ENCODE results near the gene CAPN10.

Gene CAPN10

DNA sequence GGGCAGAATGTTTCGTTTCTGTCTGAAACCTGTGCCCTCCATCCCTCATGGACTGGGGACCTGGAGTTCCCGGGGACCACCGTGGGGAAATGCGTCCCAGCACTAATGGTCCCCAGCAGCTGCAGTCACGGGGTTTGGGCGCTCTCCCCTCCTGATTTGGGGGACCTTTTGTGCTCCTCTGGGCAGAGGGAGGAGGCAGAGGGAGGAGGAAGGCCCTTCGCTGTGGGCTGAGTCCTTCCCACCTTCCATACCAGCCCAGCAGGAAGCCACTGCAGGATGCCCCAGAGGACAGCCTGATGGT is 41.9 kb downstream of the CAPN10 start:
- no peak overlapping the region for H2AFZ ChIP-seq (ENCODE audit: low read depth, low read length, severe bottlenecking)
- no peaks in the 10 kb centered on the region for H3K79me2 ChIP-seq (ENCODE audit: insufficient read depth, low read length)
- H3K9me3 ChIP-seq (ENCODE audit: insufficient read depth, low read length): no peaks in the 10 kb centered on the region
- H3K4me3 ChIP-seq (ENCODE audit: insufficient read depth, low read length, poor library complexity, severe bottlenecking): no peak overlapping the region
- no peaks in the 10 kb centered on the region for H3K27me3 ChIP-seq (ENCODE audit: low read length)
- TF ChIP-seq EZH2phosphoT487 (conservative IDR thresholded peaks at IDR 0.05; ENCODE audit: low read length): no peak
- TF ChIP-seq, protein P1, sequence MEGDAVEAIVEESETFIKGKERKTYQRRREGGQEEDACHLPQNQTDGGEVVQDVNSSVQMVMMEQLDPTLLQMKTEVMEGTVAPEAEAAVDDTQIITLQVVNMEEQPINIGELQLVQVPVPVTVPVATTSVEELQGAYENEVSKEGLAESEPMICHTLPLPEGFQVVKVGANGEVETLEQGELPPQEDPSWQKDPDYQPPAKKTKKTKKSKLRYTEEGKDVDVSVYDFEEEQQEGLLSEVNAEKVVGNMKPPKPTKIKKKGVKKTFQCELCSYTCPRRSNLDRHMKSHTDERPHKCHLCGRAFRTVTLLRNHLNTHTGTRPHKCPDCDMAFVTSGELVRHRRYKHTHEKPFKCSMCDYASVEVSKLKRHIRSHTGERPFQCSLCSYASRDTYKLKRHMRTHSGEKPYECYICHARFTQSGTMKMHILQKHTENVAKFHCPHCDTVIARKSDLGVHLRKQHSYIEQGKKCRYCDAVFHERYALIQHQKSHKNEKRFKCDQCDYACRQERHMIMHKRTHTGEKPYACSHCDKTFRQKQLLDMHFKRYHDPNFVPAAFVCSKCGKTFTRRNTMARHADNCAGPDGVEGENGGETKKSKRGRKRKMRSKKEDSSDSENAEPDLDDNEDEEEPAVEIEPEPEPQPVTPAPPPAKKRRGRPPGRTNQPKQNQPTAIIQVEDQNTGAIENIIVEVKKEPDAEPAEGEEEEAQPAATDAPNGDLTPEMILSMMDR (IDR thresholded peaks at IDR 0.05; ENCODE audit: insufficient read depth, low read length, poor library complexity, severe bottlenecking): no peak
- no peak overlapping the region for H3K9ac ChIP-seq (ENCODE audit: low read length)
- H3K4me2 ChIP-seq (ENCODE audit: low read depth, low read length, poor library complexity, severe bottlenecking): no peak overlapping the region
- no peaks in the 10 kb centered on the region for H4K20me1 ChIP-seq (ENCODE audit: low read depth, low read length)
- H3K27ac ChIP-seq (ENCODE audit: low read depth, low read length): no peak overlapping the region
- H3F3A ChIP-seq (ENCODE audit: insufficient read depth): no peaks in the 10 kb centered on the region
- no peaks in the 10 kb centered on the region for H3K9me2 ChIP-seq (replicated peaks; ENCODE audit: insufficient read depth, low read length)
- H3K36me3 ChIP-seq (ENCODE audit: low read length): no peaks in the 10 kb centered on the region

DNA sequence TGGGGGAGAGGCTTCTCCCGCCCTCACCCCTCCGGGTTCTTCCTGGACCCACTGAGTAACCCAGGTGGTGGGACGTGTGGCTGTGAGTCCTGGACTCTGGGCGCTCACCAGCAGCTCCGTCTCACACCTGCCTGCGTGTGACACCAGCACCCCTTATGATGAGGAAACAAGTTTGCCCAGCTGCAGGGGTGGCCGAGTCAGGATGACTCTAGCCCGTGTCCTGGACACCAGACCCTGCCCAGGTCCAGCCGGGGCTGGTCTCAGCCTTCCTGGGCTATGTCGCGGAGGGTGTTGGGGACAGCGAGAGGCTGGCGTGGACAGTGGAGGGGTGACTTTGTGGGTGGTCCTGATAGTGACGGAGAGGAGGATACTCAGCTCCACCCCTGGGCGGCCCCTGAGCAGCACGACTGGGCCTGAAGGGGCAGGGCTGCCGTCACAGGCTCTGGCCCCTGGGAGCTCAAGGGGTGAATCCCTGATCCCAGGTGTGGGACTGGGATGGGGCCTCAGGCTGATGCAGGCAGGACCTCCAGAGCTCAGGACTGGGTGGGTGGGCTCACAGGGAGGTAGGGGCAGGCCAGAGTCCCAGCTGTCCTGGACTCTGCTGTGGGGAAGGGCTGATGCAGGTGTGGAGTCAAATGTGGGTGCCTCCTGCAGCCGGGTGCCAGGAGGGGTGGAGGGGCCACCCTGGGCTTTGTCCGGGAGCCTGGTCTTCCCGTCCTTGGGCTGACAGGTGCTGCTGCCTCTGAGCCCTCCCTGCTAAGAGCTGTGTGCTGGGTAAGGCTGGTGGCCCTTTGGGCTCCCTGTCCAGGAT is 42.5 kb downstream of the CAPN10 start:
- Histone ChIP-seq H3K27me3 (ENCODE audit: low read length) (no peaks in the 10 kb centered on the region), H3K79me2 (ENCODE audit: insufficient read depth, low read length) (no peaks in the 10 kb centered on the region), H3K36me3 (ENCODE audit: low read length) (no peaks in the 10 kb centered on the region), H4K20me1 (ENCODE audit: low read depth, low read length) (no peaks in the 10 kb centered on the region), H2AFZ (ENCODE audit: low read depth, low read length, severe bottlenecking) (no peak overlapping the region), H3K9me2 (replicated peaks; ENCODE audit: insufficient read depth, low read length) (no peaks in the 10 kb centered on the region), H3K4me3 (ENCODE audit: insufficient read depth, low read length, poor library complexity, severe bottlenecking) (no peak overlapping the region), H3K9ac (ENCODE audit: low read length) (no peak overlapping the region), H3F3A (ENCODE audit: insufficient read depth) (no peaks in the 10 kb centered on the region), H3K27ac (ENCODE audit: low read depth, low read length) (no peak overlapping the region), H3K4me2 (ENCODE audit: low read depth, low read length, poor library complexity, severe bottlenecking) (no peak overlapping the region), H3K9me3 (ENCODE audit: insufficient read depth, low read length) (no peaks in the 10 kb centered on the region)
- TF ChIP-seq EZH2phosphoT487 (conservative IDR thresholded peaks at IDR 0.05; ENCODE audit: low read length): no peak
- TF ChIP-seq, protein P1 (IDR thresholded peaks at IDR 0.05; ENCODE audit: insufficient read depth, low read length, poor library complexity, severe bottlenecking): no peak

DNA sequence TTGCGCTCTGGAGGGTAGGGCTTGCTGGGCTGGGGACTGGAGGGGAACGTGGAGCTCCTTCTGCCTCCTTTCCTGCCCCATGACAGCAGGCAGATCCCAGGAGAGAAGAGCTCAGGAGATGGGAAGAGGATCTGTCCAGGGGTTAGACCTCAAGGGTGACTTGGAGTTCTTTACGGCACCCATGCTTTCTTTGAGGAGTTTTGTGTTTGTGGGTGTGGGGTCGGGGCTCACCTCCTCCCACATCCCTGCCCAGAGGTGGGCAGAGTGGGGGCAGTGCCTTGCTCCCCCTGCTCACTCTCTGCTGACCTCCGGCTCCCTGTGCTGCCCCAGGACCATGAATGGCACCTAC is 43.1 kb downstream of the CAPN10 start:
- no peaks in the 10 kb centered on the region for H3K9me3 ChIP-seq (ENCODE audit: insufficient read depth, low read length)
- no peak for TF ChIP-seq EZH2phosphoT487 (conservative IDR thresholded peaks at IDR 0.05; ENCODE audit: low read length)
- no peak overlapping the region for H3K4me2 ChIP-seq (ENCODE audit: low read depth, low read length, poor library complexity, severe bottlenecking)
- H3K36me3 ChIP-seq (ENCODE audit: low read length): no peaks in the 10 kb centered on the region
- H3K27ac ChIP-seq (ENCODE audit: low read depth, low read length): no peak overlapping the region
- no peaks in the 10 kb centered on the region for H3K27me3 ChIP-seq (ENCODE audit: low read length)
- no peaks in the 10 kb centered on the region for H3F3A ChIP-seq (ENCODE audit: insufficient read depth)
- no peak overlapping the region for H2AFZ ChIP-seq (ENCODE audit: low read depth, low read length, severe bottlenecking)
- no peaks in the 10 kb centered on the region for H3K79me2 ChIP-seq (ENCODE audit: insufficient read depth, low read length)
- H3K4me3 ChIP-seq (ENCODE audit: insufficient read depth, low read length, poor library complexity, severe bottlenecking): no peak overlapping the region
- no peaks in the 10 kb centered on the region for H4K20me1 ChIP-seq (ENCODE audit: low read depth, low read length)
- H3K9me2 ChIP-seq (replicated peaks; ENCODE audit: insufficient read depth, low read length): no peaks in the 10 kb centered on the region
- H3K9ac ChIP-seq (ENCODE audit: low read length): no peak overlapping the region

DNA sequence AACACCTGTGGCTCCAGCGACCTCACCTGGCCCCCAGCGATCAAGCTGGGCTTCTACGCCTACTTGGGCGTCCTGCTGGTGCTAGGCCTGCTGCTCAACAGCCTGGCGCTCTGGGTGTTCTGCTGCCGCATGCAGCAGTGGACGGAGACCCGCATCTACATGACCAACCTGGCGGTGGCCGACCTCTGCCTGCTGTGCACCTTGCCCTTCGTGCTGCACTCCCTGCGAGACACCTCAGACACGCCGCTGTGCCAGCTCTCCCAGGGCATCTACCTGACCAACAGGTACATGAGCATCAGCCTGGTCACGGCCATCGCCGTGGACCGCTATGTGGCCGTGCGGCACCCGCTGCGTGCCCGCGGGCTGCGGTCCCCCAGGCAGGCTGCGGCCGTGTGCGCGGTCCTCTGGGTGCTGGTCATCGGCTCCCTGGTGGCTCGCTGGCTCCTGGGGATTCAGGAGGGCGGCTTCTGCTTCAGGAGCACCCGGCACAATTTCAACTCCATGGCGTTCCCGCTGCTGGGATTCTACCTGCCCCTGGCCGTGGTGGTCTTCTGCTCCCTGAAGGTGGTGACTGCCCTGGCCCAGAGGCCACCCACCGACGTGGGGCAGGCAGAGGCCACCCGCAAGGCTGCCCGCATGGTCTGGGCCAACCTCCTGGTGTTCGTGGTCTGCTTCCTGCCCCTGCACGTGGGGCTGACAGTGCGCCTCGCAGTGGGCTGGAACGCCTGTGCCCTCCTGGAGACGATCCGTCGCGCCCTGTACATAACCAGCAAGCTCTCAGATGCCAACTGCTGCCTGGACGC is 43.6 kb downstream of the CAPN10 start:
- Histone ChIP-seq H2AFZ (ENCODE audit: low read depth, low read length, severe bottlenecking) (no peak overlapping the region), H3K9me2 (replicated peaks; ENCODE audit: insufficient read depth, low read length) (no peaks in the 10 kb centered on the region), H3F3A (ENCODE audit: insufficient read depth) (no peaks in the 10 kb centered on the region), H3K9me3 (ENCODE audit: insufficient read depth, low read length) (no peaks in the 10 kb centered on the region), H3K4me3 (ENCODE audit: insufficient read depth, low read length, poor library complexity, severe bottlenecking) (no peak overlapping the region), H3K27me3 (ENCODE audit: low read length) (no peaks in the 10 kb centered on the region), H3K79me2 (ENCODE audit: insufficient read depth, low read length) (no peaks in the 10 kb centered on the region), H3K9ac (ENCODE audit: low read length) (no peak overlapping the region), H3K4me2 (ENCODE audit: low read depth, low read length, poor library complexity, severe bottlenecking) (no peak overlapping the region), H4K20me1 (ENCODE audit: low read depth, low read length) (no peaks in the 10 kb centered on the region), H3K36me3 (ENCODE audit: low read length) (no peaks in the 10 kb centered on the region), H3K27ac (ENCODE audit: low read depth, low read length) (no peak overlapping the region)
- TF ChIP-seq, protein P1 (IDR thresholded peaks at IDR 0.05; ENCODE audit: insufficient read depth, low read length, poor library complexity, severe bottlenecking): no peak
- no peak for TF ChIP-seq EZH2phosphoT487 (conservative IDR thresholded peaks at IDR 0.05; ENCODE audit: low read length)

All from SU-DHL-6 (cell line).